Sigmoid colon (tissue), 7 donors: ENCODE measurements around the gene REXO1. TPM values are rescaled to one million over a fixed set of nuclear protein-coding genes. Genes with fewer than 3 reads are reported as not detected.
"Not testable (repeated sequence)": the region's sequence is repeated elsewhere in the genome, so short reads cannot be mapped to it uniquely, and the experiment has no call there.

Source experiments
- DNase-seq: peaks from one replicate; pipeline ENCODE4 v3.0.0-alpha.2; 2019
- H3K27ac ChIP-seq, 4 donors: fragments of 200-600 bp; sonication (generic); one replicate each; pipeline ENCODE4 v1.5.1; 2016 to 2019; ENCODE audit warnings: mild to moderate bottlenecking in 1 of 4
- H3K27me3 ChIP-seq, 3 donors: fragments of 200-600 bp; sonication (generic); one replicate each; pipeline ENCODE4 v1.5.1; 2019; ENCODE audit warnings: mild to moderate bottlenecking in 1 of 3
- H3K36me3 ChIP-seq, 4 donors: fragments of 200-600 bp; sonication (generic); one replicate each; pipeline ENCODE4 v1.5.1; 2016 to 2019
- H3K4me1 ChIP-seq, 4 donors: fragments of 200-600 bp; sonication (generic); one replicate each; pipeline ENCODE4 v1.5.1; 2017 to 2019
- H3K4me3 ChIP-seq, 4 donors: fragments of 200-600 bp; sonication (generic); one replicate each; pipeline ENCODE4 v1.5.1; 2017 to 2019; ENCODE audit warnings: mild to moderate bottlenecking in 2 of 4, moderate library complexity in 1 of 4
- H3K9me3 ChIP-seq, 4 donors: fragments of 200-600 bp in 3 of 4; sonication (generic) in 3 of 4; one replicate each; pipeline versions ENCODE4 v1.5.1 to v1.6.1; 2013 to 2019
- CTCF ChIP-seq, 4 experiments: fragments of 450-650 bp in 3 of 4; fragments of 200-600 bp in 1 of 4; IDR thresholded peaks; one replicate each; pipeline ENCODE4 v1.5.1; 2016 to 2019; ENCODE audit warnings: antibody characterized with exemption in 4 of 4, mild to moderate bottlenecking in 3 of 4, moderate library complexity in 2 of 4
- EP300 ChIP-seq, 4 donors: sonication (generic); formaldehyde crosslinking; IDR thresholded peaks; one replicate each; pipeline ENCODE4 v1.6.1; 2017; ENCODE audit warnings: antibody characterized with exemption in 4 of 4
- POLR2A ChIP-seq, 2 donors: fragments of 450-650 bp; IDR thresholded peaks; one replicate each; pipeline ENCODE4 v1.6.1; 2016; ENCODE audit warnings: antibody characterized with exemption in 2 of 2, mild to moderate bottlenecking in 2 of 2, moderate library complexity in 2 of 2
- POLR2AphosphoS5 ChIP-seq, 4 donors: sonication (generic); formaldehyde crosslinking; IDR thresholded peaks; one replicate each; pipeline ENCODE4 v1.6.1; 2017; ENCODE audit warnings: antibody characterized with exemption in 4 of 4
- WGBS, 2 donors: extraction: QIAGEN DNeasy Blood & Tissue Kit; methylation state at CpG; one replicate each; pipeline ENCODE4 v1.1.7; 2013; 5-methylcytosine and 5-hydroxymethylcytosine counted together
- intact Hi-C: fragments of 100-400 bp; cut with DNase I; formaldehyde crosslinking; loops from one replicate; pipeline ENCODE4 v1.15.1; 2023
- polyA plus RNA-seq, 3 donors: library from polyadenylated mRNA; stranded (reverse); fragments of 200-250 nt; gene quantifications; one replicate each; pipeline ENCODE4 v1.2.3, GENCODE V29; 2013
- total RNA-seq, 4 donors: library from RNA; depleted of rRNA; stranded (reverse); fragments of >200 nt; gene quantifications; one replicate each; pipeline ENCODE4 v1.1.0, GENCODE V29; 2016
- donor health status: healthy with polysubstance abuse.
- donor health status: Bipolar disorder and iron deficiency.
- donor health status: healthy.

REXO1 gene
- total and polyA plus RNA-seq, 7 donors, result 8.6 to 61.8 (median 11.1) TPM

DNA sequence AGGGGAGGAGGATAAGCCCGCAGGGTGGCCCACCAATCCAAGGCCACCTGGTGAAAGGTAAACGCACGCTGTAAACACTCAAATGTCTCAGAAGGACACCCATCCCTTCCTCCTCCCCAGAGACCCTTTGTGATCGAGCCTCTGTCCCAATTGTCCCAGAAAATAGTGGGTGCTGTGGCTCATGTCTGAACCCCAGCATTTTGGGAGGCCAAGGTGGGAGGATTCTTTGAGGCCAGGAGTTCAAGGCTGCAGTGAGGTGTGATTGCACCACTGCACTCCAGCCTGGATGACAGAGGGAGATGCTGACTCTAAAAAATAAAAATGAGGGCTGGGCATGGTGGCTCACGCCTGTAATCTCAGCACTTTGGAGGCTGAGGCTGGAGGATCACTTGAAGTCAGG is 40.1 kb upstream of the REXO1 start:
- no peaks in the 10 kb centered on the region for H3K36me3 ChIP-seq
- H3K4me1 ChIP-seq, result peaks cover 0 to 20% (median 13%) of the 10 kb centered on the region in 4 donors
- H3K4me3 ChIP-seq, result no peak overlapping the region
- no peaks in the 10 kb centered on the region for H3K27me3 ChIP-seq
- intact Hi-C loops, result no loop called here
- no peak for TF ChIP-seq CTCF (IDR thresholded peaks at IDR 0.05)
- TF ChIP-seq POLR2AphosphoS5 (IDR thresholded peaks at IDR 0.05), result no peak
- no peak for TF ChIP-seq POLR2A (IDR thresholded peaks at IDR 0.05)
- no peak for TF ChIP-seq EP300 (IDR thresholded peaks at IDR 0.05)
- H3K27ac ChIP-seq, result no peak overlapping the region
- H3K9me3 ChIP-seq, result no peaks in the 10 kb centered on the region
- 81 to 87% methylated on average over 5 of the region's 5 CpGs for WGBS, 2 donors
- DNase-seq, result no peak

- H3K9me3 ChIP-seq, H3K27ac ChIP-seq, DNase-seq, H3K36me3 ChIP-seq, intact Hi-C loops, H3K4me3 ChIP-seq, H3K27me3 ChIP-seq: not testable (repeated sequence)
- peaks cover 0 to 40% (median 33%) of the 10 kb centered on the region in 4 donors for H3K4me1 ChIP-seq
- 90 to 94% methylated on average over 15 of the region's 15 CpGs for WGBS, 2 donors
These were observed 38.1 kb upstream of the REXO1 start for GRCh38 chr19:1886360-1886759.

DNA sequence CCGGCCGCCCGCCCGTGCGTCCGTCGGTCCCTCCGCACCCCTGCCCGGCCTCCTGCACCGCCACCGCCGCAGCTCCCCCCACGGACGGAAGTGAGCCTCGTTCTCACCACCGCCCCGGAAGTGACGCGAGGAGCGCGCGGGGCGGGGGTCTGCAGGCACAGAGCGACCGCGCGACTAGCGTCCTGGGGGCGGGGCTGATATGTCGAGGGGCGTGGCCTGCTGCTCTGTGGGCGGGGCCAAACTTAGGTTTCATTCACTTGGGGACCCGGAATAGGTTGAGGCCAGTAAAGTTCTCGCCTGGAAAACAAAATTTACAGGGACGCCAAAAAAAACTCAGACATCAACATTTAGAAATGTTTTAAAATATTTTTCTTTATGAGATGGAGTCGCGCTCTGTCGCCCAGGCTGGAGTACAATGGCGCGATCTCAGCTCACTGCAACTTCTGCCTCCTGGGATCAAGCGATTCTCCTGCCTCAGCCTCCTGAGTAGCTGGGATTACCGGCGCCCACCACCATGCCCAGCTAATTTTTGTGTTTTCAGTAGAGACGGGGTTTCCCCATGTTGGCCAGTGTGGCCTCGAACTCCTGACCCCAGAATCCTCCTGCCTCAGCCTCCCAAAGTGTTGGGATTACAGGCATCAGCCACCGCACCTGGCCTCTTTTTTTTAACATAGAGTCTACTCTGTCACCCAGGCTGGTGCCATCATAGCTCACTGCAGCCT is 37.3 kb upstream of the REXO1 start, which contains the start of gene ABHD17A:
Gene ABHD17A, minus strand, starts transcription at position 99 of the 722 bp plus-strand sequence. CDS start 3,930 bp downstream, outside the sequence.
- H3K9me3 ChIP-seq, H3K36me3 ChIP-seq, H3K27me3 ChIP-seq, intact Hi-C loops: not testable (repeated sequence)
- Histone ChIP-seq H3K4me3 (peak within 1 kb of the TSS; percentile 65 to 93 (median 86)), H3K4me1 (peaks cover 0 to 46% (median 40%) of the 10 kb centered on the region in 4 donors), H3K27ac (peak within 1 kb of the TSS; percentile 79 to 84 (median 82))
- WGBS, 2 donors, result 19 to 20% methylated on average over 46 of the region's 46 CpGs
- TF ChIP-seq POLR2A (IDR thresholded peaks at IDR 0.05) (peak in 1 of 2 donors; percentile 53), POLR2AphosphoS5 (IDR thresholded peaks at IDR 0.05) (peak; percentile 94 to 97 (median 96))
- peak; percentile 97 for DNase-seq

- no peak for TF ChIP-seq CTCF (IDR thresholded peaks at IDR 0.05)
- no peak for TF ChIP-seq POLR2AphosphoS5 (IDR thresholded peaks at IDR 0.05)
- TF ChIP-seq POLR2A (IDR thresholded peaks at IDR 0.05), result no peak
- no peak for TF ChIP-seq EP300 (IDR thresholded peaks at IDR 0.05)
- WGBS, 2 donors, result 0% methylated on average over 56 of the region's 56 CpGs
- peaks cover 0 to 47% (median 41%) of the 10 kb centered on the region in 4 donors for H3K4me1 ChIP-seq
- no peaks in the 10 kb centered on the region for H3K27me3 ChIP-seq
- no peak for DNase-seq
- H3K36me3 ChIP-seq, result peaks cover 0 to 6% (median 0%) of the 10 kb centered on the region in 4 donors
- no peaks in the 10 kb centered on the region for H3K9me3 ChIP-seq
- intact Hi-C loops, result no loop called here
- H3K27ac ChIP-seq, result peak overlapping the region; percentile 79 to 84 (median 82)
- H3K4me3 ChIP-seq, result peak overlapping the region; percentile 65 to 93 (median 86)
These were observed 36.5 kb upstream of the REXO1 start for GRCh38 chr19:1884719-1885334.

- DNase-seq, result no peak
- H3K36me3 ChIP-seq, result peaks cover 0 to 6% (median 0%) of the 10 kb centered on the region in 4 donors
- TF ChIP-seq EP300 (IDR thresholded peaks at IDR 0.05) (no peak), POLR2A (IDR thresholded peaks at IDR 0.05) (no peak), POLR2AphosphoS5 (IDR thresholded peaks at IDR 0.05) (no peak), CTCF (IDR thresholded peaks at IDR 0.05) (no peak)
- H3K4me3 ChIP-seq, result peak overlapping the region; percentile 65 to 93 (median 86)
- 1 to 6% methylated on average over 11 of the region's 11 CpGs for WGBS, 2 donors
- H3K27ac ChIP-seq, result peak overlapping the region; percentile 79 to 84 (median 82)
- peaks cover 0 to 47% (median 41%) of the 10 kb centered on the region in 4 donors for H3K4me1 ChIP-seq
- H3K9me3 ChIP-seq, result no peaks in the 10 kb centered on the region
- H3K27me3 ChIP-seq, result no peaks in the 10 kb centered on the region
- intact Hi-C loops, result no loop called here
These were observed 36.0 kb upstream of the REXO1 start for GRCh38 chr19:1884291-1884718.
